GM10248 (cell line): ENCODE measurements around the gene SPAG9.

Experiments used
- CTCF ChIA-PET: fragments of 300-600 bp; sonication (Branson Sonifier 250); formaldehyde crosslinking; extraction: SDS; loops from one replicate; lab custom pipeline; 2021; ENCODE audit warnings: antibody characterized with exemption; lab: Yijun Ruan, JAX
- POLR2A ChIA-PET: fragments of 350-650 bp; sonication (Branson Sonifier 250); formaldehyde crosslinking; extraction: SDS; loops from one replicate; lab custom pipeline; 2020; ENCODE audit warnings: antibody characterized with exemption; lab: Yijun Ruan, JAX
- DNase-seq: peaks from one replicate; pipeline ENCODE4 v3.0.0; 2012; ENCODE audit errors: extremely low spot score
- TF ChIP-seq, protein P1 (sequence below): IDR thresholded peaks from 2 replicates; pipeline ENCODE4 v1.5.1; 2012; ENCODE audit warnings: mild to moderate bottlenecking, low read depth; ENCODE audit errors: extremely low read depth, missing control alignments, control extremely low read depth

Gene SPAG9

DNA sequence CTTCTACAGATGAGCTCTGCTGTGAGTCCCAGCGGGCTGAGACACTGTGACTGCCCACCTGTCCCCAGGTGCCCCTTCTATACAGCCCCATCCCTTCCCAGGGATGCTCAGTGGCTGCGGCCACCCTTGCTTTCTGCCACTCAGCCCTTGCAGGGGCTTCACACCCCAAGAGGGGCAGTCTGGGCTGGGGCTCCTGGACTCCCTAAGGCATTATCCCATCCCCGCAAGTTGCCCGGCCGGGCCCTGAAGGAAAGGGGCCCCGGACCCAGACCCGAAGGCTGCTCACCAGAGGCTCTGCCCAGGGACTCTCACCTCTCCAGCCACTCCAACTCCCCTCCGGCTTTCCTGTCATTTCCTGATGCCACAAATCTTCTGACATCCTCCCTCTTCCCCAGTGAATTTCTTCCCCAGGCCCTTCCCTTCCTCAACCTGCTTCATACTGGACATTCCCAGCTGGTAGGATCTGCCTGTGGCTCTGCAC is 166.0 kb downstream of the SPAG9 start:
- ChIA-PET POLR2A (interaction anchor here (3.9 kb wide), 1 partner anchor 89 kb away, joined by 19 read pairs; the partner anchor contains the start of gene TOB1), CTCF (interaction anchor here (1.0 to 14.0 kb wide), 5 partner anchors 10 to 171 kb away, joined by 3 to 228 read pairs (median 16); no protein-coding TSS in a partner anchor)

GRCh38 chr17:50953831-50954601 is 166.7 kb downstream of the SPAG9 start:
- CTCF ChIA-PET: interaction anchor here (1.1 to 14.0 kb wide), 7 partner anchors 11 to 171 kb away, joined by 3 to 228 read pairs (median 10); no protein-coding TSS in a partner anchor
- POLR2A ChIA-PET: interaction anchor here (3.9 kb wide), 1 partner anchor 88 kb away, joined by 19 read pairs; the partner anchor contains the start of gene TOB1
- TF ChIP-seq, protein P1, sequence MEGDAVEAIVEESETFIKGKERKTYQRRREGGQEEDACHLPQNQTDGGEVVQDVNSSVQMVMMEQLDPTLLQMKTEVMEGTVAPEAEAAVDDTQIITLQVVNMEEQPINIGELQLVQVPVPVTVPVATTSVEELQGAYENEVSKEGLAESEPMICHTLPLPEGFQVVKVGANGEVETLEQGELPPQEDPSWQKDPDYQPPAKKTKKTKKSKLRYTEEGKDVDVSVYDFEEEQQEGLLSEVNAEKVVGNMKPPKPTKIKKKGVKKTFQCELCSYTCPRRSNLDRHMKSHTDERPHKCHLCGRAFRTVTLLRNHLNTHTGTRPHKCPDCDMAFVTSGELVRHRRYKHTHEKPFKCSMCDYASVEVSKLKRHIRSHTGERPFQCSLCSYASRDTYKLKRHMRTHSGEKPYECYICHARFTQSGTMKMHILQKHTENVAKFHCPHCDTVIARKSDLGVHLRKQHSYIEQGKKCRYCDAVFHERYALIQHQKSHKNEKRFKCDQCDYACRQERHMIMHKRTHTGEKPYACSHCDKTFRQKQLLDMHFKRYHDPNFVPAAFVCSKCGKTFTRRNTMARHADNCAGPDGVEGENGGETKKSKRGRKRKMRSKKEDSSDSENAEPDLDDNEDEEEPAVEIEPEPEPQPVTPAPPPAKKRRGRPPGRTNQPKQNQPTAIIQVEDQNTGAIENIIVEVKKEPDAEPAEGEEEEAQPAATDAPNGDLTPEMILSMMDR: no peak
- peak; percentile 32 for DNase-seq

More for the DNA sequence above, 166.0 kb downstream of the SPAG9 start:
- TF ChIP-seq, protein P1: no peak
- peak; percentile 22 for DNase-seq

DNA sequence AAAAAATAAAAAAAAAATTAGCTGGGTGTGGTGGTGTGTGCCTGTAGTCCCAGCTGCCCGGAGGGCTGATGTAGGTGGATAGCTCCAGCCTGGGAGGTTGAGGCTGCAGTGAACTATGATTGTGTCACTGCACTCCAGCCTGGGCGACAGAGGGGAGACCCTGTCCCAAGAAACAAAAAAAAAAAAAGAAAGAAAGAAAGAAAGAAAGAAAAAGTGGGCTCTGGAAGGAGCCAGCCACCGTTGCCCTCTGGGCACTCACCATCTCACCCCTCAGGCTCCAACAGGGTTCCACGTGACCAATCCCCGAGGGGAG is 167.2 kb downstream of the SPAG9 start:
- POLR2A ChIA-PET: interaction anchor here (3.9 kb wide), 1 partner anchor 88 kb away, joined by 19 read pairs; the partner anchor contains the start of gene TOB1

GRCh38 chr17:50952889-50953288 is 167.8 kb downstream of the SPAG9 start:
- DNase-seq: no peak
- CTCF ChIA-PET: interaction anchor here (1.1 to 14.0 kb wide), 8 partner anchors 10 to 170 kb away, joined by 3 to 228 read pairs (median 6); no protein-coding TSS in a partner anchor
- POLR2A ChIA-PET: interaction anchor here (3.9 kb wide), 1 partner anchor 87 kb away, joined by 19 read pairs; the partner anchor contains the start of gene TOB1
- TF ChIP-seq, protein P1: no peak

More for the DNA sequence above, 167.2 kb downstream of the SPAG9 start:
- CTCF ChIA-PET: interaction anchor here (1.1 to 14.0 kb wide), 6 partner anchors 11 to 170 kb away, joined by 3 to 228 read pairs (median 8); no protein-coding TSS in a partner anchor
- no peak for DNase-seq
- TF ChIP-seq, protein P1: no peak

GRCh38 chr17:50952013-50952412 is 168.7 kb downstream of the SPAG9 start:
- no peak for DNase-seq
- CTCF ChIA-PET: interaction anchor here (1.1 to 14.0 kb wide), 5 partner anchors 11 to 111 kb away, joined by 3 to 228 read pairs (median 4); no protein-coding TSS in a partner anchor
- POLR2A ChIA-PET: interaction anchor here (3.9 kb wide), 1 partner anchor 86 kb away, joined by 19 read pairs; the partner anchor contains the start of gene TOB1
- TF ChIP-seq, protein P1: no peak
